ENCODE measurements around the gene WDR93. TPM values are rescaled to one million over a fixed set of nuclear protein-coding genes. Genes with fewer than 3 reads are reported as not detected.
"Not testable (repeated sequence)": the region's sequence is repeated elsewhere in the genome, so short reads cannot be mapped to it uniquely, and the experiment has no call there.

The WDR93 gene
- total RNA-seq, 1 donor from 2014 or later, result not detected

DNA sequence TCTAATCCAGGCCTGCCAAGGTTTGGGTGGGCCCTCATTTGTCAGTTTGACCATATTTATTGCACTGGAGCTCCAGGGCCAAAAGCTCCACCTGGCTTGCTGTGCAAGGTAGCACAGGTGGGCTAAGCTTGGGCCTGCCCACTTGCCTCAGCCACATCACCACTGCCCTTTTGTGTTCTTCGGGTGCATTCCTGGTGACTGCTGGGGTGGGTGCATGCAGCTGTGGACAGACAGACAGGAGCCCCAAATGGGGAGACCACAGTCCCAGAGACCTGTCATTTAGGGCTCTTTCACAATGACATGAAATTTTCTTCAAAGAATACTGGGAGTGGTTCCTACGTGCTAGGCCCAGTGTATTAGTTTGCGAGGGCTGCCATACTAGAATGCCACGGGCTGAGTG is 88.2 kb downstream of the WDR93 start:
- H3K27me3 ChIP-seq, result no peaks in the 10 kb centered on the region
- ATAC-seq (no peak), DNase-seq (no peak)
- H3K9me3 ChIP-seq, result no peaks in the 10 kb centered on the region
- TF ChIP-seq, protein P1, sequence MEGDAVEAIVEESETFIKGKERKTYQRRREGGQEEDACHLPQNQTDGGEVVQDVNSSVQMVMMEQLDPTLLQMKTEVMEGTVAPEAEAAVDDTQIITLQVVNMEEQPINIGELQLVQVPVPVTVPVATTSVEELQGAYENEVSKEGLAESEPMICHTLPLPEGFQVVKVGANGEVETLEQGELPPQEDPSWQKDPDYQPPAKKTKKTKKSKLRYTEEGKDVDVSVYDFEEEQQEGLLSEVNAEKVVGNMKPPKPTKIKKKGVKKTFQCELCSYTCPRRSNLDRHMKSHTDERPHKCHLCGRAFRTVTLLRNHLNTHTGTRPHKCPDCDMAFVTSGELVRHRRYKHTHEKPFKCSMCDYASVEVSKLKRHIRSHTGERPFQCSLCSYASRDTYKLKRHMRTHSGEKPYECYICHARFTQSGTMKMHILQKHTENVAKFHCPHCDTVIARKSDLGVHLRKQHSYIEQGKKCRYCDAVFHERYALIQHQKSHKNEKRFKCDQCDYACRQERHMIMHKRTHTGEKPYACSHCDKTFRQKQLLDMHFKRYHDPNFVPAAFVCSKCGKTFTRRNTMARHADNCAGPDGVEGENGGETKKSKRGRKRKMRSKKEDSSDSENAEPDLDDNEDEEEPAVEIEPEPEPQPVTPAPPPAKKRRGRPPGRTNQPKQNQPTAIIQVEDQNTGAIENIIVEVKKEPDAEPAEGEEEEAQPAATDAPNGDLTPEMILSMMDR (IDR thresholded peaks at IDR 0.05), result no peak
- no peaks in the 10 kb centered on the region for H3K36me3 ChIP-seq
- H3K27ac ChIP-seq, result no peak overlapping the region
- intact Hi-C loops (cut with DNase I), result no loop called here
- H3K4me1 ChIP-seq, result peaks cover 4% of the 10 kb centered on the region
- no peak overlapping the region for H3K4me3 ChIP-seq

DNA sequence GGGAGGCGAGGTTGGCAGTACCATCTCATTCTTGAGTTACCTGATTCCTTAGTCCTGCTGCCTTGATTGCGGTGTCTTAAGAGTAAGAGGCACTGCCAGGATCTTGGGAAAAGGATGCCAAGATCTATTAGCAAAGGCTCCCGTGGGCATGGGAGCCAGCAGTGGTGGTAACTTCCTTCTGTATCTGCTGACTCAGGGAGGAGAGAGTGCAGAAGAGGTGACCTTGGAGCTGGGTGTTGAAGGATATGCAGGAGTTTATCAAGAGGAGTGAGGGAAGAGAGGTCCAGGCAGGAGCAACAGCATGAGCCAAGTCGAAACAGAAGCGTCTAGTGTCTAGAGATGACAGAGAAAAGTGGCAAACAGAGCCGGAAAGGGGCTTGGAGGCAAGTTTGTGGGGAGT is 90.0 kb downstream of the WDR93 start:
- Histone ChIP-seq H3K36me3 (no peaks in the 10 kb centered on the region), H3K4me1 (peaks cover 4% of the 10 kb centered on the region), H3K27ac (no peak overlapping the region), H3K4me3 (no peak overlapping the region), H3K27me3 (no peaks in the 10 kb centered on the region), H3K9me3 (no peaks in the 10 kb centered on the region)
- ATAC-seq, result no peak
- TF ChIP-seq, protein P1 (IDR thresholded peaks at IDR 0.05), result no peak
- no peak for DNase-seq
- intact Hi-C loops (cut with DNase I), result no loop called here

DNA sequence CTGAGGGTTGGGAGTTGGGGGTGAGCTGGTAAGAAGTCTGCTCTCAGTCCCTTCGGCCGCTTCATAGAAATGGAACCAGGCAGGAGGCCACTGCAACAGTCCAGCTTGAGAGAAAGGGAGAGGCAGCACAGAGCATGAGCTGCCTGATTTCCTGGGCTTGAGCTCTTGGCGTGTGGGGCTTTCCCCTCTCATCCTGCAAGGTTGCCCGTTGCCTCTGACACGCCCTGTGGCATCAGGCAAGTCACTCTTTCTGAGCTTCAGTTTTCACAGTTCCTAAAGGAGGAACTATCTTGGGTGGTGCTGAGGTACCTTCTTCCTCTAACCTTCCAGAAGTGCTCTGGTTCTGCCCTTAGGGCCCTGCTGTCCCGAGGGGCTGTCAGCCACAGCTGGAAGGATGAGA is 90.4 kb downstream of the WDR93 start:
- Histone ChIP-seq H3K9me3 (no peaks in the 10 kb centered on the region), H3K27ac (no peak overlapping the region), H3K36me3 (no peaks in the 10 kb centered on the region), H3K4me3 (no peak overlapping the region), H3K27me3 (no peaks in the 10 kb centered on the region), H3K4me1 (peaks cover 2% of the 10 kb centered on the region)
- peak; percentile 8 for ATAC-seq
- intact Hi-C loops (cut with DNase I), result no loop called here
- no peak for DNase-seq
- TF ChIP-seq, protein P1 (IDR thresholded peaks at IDR 0.05), result no peak

DNA sequence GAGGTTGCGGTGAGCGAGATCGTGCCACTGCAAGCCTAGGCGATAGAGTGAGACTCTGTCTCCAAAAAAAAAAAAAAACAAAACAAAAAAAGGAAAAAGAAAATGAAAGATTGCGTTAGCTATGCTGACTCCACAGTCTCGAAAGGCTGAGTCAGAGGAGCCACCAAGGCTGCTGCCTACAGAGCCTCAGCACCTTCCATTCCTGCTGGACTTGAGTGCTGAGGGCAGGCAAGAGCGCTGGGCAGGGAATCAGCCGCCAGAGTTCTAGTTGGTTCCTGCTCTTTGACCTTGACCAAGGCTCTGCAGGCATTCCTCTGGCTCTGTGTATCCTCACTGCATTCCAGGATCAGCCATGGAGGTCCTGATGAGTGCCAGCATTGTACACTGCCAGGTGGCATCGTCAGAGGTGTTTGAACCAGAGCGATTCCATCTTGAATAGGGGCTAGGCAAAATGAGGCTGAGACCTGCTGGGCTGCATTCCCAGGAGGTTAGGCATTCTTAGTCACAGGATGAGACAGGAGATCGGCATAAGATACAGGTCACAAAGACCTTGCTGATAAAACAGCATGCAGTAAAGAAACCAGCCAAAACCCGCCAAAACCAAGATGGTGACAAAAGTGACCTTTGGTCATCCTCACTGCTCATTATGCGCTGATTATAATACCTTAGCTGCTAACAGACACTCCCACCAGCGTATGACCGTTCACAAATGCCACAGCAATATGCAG is 91.4 kb downstream of the WDR93 start:
- H3K9me3 ChIP-seq, result no peaks in the 10 kb centered on the region
- peak; percentile 13 for ATAC-seq
- H3K36me3 ChIP-seq, result no peaks in the 10 kb centered on the region
- no peak for DNase-seq
- TF ChIP-seq, protein P1 (IDR thresholded peaks at IDR 0.05), result no peak
- intact Hi-C loops (cut with DNase I), result no loop called here
- H3K4me1 ChIP-seq, result no peaks in the 10 kb centered on the region
- H3K27me3 ChIP-seq, result no peaks in the 10 kb centered on the region
- H3K27ac ChIP-seq, result no peak overlapping the region
- H3K4me3 ChIP-seq, result no peak overlapping the region

DNA sequence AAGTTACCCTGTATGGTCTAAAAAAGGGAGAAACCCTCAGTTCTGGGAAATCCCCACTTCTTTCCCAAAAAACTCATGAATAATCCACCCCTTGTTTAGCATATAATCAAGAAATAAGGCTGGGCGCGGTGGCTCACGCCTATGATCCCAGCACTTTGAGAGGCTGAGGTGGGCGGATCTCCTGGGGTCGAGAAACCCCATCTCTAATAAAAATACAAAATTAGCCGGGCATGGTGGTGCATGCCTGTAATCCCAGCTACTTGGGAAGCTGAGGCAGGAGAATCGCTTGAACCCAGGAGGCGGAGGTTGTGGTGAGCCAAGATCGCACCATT is 92.0 kb downstream of the WDR93 start:
- DNase-seq; H3K9me3 ChIP-seq; H3K4me3 ChIP-seq; H3K27me3 ChIP-seq; intact Hi-C loops (cut with DNase I); ATAC-seq; H3K27ac ChIP-seq; H3K4me1 ChIP-seq; H3K36me3 ChIP-seq: not testable (repeated sequence)

DNA sequence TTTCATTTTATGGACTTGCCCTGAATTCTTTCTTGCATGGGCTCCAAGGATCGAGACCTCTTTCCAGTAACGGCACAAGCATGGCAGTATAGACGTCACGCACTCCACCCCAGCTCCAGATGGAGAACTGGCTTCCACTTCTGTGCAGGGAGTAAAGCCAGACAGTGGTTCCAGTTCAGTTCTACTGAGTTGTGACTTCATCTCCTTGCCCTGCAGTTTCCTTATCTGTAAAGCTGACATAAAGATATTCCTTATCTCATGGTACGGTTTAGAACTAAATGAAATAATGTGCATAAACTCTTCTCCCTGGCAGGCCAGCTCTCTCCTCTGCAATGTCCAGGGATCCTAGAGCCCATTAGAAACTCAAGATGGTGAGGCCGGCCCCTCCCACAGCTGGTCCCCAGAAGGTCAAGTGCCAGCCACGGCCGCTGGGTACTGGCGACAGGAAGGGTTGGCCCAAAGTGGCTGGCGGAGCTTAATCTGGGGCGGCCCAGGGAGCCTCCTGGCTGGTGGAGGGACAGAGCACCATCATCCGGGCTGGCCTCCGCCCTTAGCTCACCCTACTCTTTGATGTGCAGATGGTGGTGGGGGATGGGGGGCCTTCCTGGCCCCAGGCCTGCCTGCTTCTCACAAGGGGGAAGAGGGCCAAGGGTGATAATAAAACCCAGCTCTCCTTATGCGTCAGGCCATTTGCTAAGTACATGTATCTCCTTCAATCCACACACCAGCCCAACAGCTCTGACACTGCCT is 92.7 kb downstream of the WDR93 start:
- intact Hi-C loops (cut with DNase I), result no loop called here
- ATAC-seq, result peak; percentile 6
- no peaks in the 10 kb centered on the region for H3K27me3 ChIP-seq
- H3K36me3 ChIP-seq, result no peaks in the 10 kb centered on the region
- no peak overlapping the region for H3K4me3 ChIP-seq
- H3K9me3 ChIP-seq, result no peaks in the 10 kb centered on the region
- no peaks in the 10 kb centered on the region for H3K4me1 ChIP-seq
- no peak overlapping the region for H3K27ac ChIP-seq
- DNase-seq, result no peak
- TF ChIP-seq, protein P1 (IDR thresholded peaks at IDR 0.05), result no peak
